Gastroesophageal sphincter (tissue), 3 donors: Measurements from ENCODE around the gene TRIM29.

Source experiments
- POLR2A ChIP-seq, 2 donors: fragments of 450-650 bp; IDR thresholded peaks; one replicate each; pipeline ENCODE4 v1.6.1; 2017; ENCODE audit warnings: antibody characterized with exemption in 2 of 2, mild to moderate bottlenecking in 2 of 2, moderate library complexity in 1 of 2
- TF ChIP-seq, protein P1 (sequence below), 4 experiments: fragments of 200-600 bp in 2 of 4; fragments of 450-650 bp in 2 of 4; sonication (generic) in 1 of 4; IDR thresholded peaks; one replicate each; pipeline ENCODE4 v1.5.1; 2017 to 2019; ENCODE audit warnings: antibody characterized with exemption in 4 of 4, mild to moderate bottlenecking in 2 of 4, moderate library complexity in 2 of 4

DNA sequence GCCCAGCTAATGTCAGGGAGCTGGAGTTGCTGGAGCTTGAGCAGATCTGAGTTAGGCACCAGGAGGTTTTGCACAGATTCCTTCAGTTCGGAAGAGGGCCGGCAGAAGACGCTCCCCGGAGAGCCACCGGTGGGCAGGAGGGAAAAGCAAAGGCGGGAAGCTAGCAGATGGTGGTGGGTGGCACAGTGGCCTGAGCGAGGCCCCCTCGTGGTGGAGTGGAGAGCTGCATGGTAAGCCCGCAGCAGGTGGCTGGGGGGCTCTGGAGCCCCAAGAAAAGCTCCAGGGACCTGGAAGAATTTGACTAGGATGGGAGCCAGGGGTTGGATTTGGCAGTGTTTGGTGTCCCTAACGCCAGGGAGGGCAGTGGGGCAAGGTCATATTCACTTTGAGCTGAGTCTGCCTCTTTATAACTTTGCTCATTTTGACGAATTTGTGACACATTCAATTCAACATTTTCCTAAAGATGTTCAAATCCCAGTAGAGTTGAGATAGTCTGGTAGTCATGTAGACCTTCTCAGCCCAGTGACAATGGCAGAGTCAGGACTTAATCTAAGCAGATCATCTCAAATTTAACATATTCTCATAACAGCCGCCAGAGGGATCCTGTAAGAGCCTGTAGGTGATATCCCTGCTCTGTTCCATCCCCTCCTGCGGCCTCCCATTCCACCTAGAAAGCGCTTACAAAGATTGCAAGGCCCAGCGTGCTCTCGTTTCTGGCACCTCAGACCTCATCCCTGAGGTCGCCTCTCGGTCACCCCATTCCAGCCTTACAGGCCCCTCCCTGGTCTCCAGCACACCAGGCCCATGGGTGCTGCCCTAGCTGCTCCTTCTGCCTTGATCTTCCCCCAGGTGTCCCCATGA lies 57.9 kb downstream of the TRIM29 start:
- TF ChIP-seq, protein P1, sequence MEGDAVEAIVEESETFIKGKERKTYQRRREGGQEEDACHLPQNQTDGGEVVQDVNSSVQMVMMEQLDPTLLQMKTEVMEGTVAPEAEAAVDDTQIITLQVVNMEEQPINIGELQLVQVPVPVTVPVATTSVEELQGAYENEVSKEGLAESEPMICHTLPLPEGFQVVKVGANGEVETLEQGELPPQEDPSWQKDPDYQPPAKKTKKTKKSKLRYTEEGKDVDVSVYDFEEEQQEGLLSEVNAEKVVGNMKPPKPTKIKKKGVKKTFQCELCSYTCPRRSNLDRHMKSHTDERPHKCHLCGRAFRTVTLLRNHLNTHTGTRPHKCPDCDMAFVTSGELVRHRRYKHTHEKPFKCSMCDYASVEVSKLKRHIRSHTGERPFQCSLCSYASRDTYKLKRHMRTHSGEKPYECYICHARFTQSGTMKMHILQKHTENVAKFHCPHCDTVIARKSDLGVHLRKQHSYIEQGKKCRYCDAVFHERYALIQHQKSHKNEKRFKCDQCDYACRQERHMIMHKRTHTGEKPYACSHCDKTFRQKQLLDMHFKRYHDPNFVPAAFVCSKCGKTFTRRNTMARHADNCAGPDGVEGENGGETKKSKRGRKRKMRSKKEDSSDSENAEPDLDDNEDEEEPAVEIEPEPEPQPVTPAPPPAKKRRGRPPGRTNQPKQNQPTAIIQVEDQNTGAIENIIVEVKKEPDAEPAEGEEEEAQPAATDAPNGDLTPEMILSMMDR (IDR thresholded peaks at IDR 0.05): peak in 2 of 4 experiments; percentile 29 to 58
- TF ChIP-seq POLR2A (IDR thresholded peaks at IDR 0.05): no peak
